ENCODE results near the gene PARVA. TPM values are rescaled to one million over a fixed set of nuclear protein-coding genes. Genes with fewer than 3 reads are reported as not detected.

The PARVA gene
- total RNA-seq, 1 experiment from 2014 or later, result 46.4 TPM

DNA sequence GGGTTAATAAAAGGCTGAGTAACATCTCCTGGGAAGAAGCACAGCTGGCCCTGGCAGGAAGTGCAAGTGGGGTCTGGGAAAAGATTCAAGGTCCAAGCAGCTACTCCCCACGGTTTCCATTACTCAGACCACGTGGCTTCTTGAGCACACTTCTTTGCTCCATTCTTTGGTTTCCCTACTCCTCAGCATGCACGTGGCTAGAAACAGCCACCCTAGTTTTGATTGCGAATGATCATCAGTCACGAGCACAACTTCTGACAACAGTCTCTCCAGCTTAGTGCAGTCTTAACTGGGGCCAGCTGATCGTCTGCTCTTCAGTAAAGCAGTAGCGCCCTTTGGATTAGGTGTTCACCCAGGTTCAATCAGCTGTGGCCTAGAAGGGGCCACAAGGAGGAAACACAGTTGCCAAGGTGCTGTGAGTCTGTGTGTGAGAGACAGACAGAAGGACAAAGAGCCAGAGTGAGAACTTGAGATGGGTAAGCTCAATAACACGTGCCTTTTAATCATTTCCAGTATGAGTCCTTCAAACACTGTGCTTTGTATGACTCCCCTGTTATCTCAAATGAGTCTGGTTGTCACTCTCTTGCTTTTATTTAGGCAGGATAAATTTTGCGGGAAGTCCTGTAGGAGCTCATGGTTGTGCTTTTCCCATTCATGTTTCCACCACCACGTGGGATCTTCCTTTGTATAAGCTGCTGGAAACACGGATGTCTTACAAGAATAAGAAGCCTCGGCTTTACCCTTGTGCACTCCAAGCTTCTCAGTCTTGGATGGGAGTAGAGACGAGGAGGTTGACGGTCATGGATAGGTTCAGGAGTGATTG, 901 bp upstream of the PARVA start:
- DNase-seq (ENCODE audit: low read depth), result peak; percentile 58

- DNase-seq (ENCODE audit: low read depth), result peak; percentile 91
Observed at GRCh38 chr11:12377824-12378593, 638 bp downstream of the PARVA start.

DNA sequence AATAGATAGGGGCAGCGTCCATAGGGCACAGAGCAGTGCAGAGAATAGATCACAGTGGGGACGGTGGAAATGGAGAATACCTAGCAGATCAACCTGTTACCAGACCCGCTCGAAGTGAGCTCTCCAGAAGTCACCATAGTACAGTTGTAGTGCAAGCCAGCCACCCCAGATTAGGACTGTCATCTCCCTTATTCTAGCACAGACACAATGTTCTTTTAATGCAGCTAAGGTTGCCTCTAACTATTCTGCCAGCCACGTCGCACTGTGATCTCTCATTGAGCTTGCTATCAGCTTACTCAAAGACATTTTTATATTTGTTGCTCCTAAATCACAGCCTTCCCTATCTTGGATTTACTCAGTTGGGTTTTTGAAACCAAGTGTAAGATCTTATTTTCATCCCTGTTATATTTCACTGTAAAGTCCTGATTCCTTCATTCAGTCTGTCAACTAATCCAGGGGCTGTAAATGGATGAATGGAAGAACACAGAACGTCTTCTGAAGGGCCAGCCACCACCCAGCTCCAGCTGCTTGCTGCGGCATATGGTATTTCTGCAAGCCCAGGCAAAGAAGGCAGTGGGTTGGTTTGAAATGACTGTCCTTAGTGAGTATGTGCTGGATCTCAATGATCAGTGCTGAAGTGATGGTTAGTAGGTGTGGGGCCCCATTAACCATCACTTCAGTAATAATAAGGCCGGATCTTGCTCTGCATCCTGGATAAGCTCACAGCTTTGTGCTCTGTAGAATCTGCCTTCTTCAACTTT, 3.4 kb downstream of the PARVA start:
- DNase-seq (ENCODE audit: low read depth), result no peak

- no peak for DNase-seq (ENCODE audit: low read depth)
Observed at GRCh38 chr11:12381875-12382274, 4.5 kb downstream of the PARVA start.

GRCh38 chr11:12382451-12382850, 5.1 kb downstream of the PARVA start:
- DNase-seq (ENCODE audit: low read depth), result no peak

DNA sequence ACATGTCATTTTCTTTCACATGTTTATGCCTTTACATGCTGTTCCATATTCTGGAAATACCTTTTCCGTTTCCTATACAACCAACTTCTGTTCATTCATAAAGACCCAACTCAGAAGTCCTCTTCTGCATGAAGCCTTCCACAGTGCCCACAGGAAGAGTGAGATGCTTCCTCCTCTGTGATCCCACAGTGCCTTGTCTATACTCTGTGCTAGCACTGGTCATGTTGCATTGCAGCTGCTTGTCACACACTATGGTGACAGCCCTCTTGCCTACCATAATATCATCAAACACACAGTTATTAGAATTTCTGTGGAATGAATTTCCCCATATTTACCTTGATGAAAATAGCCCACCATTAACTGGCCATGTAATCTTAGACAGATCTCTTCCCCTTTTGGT, 8.9 kb downstream of the PARVA start:
- no peak for DNase-seq (ENCODE audit: low read depth)

GRCh38 chr11:12386745-12387144, 9.4 kb downstream of the PARVA start:
- DNase-seq (ENCODE audit: low read depth), result no peak

DNA sequence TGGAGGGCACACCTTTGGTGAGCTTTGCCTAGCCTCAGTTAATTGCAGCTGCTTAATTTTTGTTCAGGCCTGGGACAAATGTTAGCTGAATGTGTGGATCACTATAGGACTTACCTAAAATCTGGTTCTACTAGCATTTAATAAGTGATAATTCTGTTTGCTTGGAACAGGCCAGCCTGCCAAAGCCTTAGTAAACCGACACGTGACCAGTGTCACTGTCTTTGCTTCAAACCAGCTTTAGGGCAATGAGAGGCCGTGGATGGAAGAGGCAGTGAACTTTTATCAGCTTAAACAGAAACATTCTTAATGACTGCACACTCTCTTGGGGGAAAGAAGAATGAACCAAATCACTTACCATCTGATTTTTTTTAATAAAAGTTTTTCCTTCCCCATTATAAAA, 10.8 kb downstream of the PARVA start:
- DNase-seq (ENCODE audit: low read depth), result no peak

DNA sequence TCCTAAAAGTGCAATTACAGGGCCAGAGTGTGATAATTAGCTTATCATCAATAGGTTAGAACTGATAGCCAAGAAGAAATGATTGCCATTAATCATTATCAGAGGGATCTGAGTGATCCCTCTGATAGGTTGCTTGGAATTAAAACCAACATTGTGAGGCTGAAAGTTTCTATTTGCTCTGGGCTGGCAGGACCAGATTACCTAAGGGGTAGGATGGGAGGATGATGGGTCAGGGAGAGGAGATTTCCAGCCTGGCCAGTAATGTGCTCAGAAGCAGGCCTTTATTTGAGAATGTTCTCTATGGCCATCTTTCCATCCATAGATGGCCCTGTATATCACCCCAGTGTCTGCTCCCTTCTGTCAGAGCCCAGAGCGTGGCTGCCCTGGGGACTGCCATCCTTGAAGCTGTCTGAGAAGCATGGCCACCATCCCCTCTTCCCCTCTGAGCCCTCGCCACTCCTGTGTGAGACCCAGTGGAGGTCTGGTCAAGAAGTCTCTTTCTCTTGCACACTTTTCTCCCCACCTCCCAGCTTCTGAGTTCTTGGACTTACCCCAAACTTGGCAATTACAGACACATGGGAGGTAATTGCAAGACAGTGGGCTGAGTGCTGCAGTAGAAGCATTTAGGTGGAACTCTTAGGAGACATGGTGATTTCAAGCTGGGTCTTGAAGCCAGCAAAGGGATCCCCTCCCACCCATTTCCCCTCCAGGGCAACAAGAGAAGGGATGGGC, 11.7 kb downstream of the PARVA start:
- DNase-seq (ENCODE audit: low read depth), result no peak

DNA sequence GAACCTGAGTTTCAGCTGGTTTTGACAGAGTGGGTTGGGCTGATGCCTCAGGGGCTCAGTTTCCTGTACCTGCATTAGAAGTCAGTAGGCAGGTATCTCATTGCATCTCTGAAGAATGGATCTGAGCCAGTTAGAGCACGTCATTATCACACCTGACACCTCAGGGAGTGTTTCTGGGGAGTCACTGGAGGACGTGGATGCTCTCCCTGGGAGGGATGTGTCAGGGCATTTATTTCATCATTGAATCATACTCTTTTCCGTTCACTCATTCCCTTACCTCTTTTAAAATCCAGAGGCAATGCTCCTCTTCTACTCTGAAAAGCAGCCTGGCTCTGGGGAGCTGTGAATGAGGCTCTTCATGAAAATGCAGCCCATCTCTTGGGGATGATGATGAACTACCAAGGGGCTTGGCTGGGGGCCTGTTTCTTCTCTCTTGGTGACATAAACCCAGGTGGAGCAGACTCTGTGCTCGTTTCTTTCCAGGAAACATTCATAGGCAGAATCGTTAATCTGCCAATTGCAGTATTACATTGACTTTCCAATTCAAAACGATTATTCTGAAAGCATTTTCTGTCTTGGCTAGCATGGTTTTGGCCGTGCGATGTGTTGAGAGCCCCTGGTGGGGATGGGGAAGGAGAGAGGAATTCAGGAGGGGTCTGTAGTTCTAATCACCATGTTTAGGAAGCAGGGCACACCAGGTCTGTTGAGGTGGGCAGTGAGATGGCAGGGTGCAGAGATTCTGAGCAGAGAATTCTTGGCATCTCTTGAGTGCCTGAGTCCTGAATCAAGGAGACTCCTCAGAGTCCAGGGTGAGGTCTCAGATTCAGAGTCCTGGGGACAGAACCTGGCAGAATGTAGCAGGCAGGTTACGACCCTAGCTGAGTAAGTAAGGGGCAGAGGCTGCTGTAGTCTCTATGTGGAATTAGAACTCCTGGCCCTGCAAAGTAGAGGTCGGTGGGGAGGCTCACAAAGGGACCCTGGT, 12.6 kb downstream of the PARVA start:
- no peak for DNase-seq (ENCODE audit: low read depth)

- no peak for DNase-seq (ENCODE audit: low read depth)
Observed at GRCh38 chr11:12390687-12391110, 13.3 kb downstream of the PARVA start.

DNA sequence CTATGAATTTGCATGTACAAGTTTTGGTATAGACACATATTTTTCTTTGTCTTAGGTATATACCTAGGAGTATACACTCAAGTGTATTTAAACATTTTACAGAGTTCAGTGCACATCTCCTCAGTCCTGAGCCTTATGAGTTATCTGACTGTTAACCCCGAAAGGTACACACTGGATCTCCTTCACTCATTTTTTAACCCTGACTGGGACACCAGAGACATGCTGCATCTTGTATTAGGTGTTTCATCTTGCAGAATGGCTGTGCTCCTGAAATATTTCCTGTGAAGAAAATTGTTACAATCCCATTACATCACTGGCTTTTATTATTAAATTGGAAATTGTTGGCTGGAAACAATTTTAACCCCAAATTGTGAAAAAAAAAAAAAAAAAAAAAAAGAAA, 15.3 kb downstream of the PARVA start:
- no peak for DNase-seq (ENCODE audit: low read depth)

DNA sequence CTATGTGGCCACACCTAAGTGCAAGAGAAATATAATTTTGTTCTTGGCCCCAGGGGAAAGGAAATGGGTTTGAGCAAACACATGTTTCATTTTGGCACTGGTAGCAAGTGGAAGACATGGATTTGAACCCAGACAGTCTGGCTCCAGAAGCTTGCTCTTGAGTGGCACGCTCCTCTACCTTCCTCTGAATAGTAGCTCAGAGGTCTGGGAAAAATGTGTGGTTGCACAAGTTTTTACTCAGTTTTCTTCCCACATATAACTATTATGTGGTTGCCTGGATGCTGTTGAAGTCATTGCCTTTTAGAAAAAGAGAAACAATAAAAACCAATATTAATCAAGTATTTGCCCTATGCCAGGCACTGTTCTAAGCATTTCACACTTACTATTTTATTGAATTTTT, 16.3 kb downstream of the PARVA start:
- DNase-seq (ENCODE audit: low read depth), result no peak

DNA sequence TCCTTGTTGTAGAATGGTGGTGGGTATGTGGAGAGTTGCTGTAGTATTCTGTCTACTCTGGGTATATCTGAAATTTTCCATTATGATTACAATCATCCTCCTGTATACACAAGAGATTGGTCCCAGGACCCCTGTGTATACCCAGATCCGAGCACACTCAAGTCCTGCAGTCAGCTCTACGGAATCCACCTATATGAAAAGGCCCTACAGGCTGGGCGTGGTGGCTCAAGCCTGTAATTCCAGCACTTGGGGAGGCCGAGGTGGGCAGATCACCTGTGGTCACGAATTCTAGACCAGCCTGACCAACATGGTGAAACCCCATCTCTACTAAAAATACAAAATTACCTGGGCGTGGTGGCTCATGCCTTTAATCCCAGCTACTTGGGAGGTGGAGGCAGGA, 17.2 kb downstream of the PARVA start:
- no peak for DNase-seq (ENCODE audit: low read depth)

DNA sequence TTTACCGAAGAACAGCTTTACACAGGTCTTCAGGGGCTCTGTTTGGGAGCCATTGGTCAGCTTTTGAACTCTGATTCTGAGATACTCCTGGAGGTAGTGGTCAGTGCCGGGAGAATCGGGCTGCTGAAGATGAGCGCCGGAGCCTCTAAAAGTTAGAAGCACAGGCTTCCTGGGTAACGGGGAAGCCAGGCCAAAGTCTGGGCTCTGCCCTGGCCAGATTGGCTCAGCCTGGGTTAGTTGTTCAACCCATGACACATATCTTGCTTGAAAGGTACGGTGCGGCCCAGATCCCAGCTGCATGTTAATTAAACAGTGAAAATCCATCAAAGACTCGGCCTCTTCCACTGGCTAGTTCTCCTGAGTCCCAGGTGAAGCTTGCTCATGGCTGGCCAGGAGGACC, 18.0 kb downstream of the PARVA start:
- DNase-seq (ENCODE audit: low read depth), result no peak

- DNase-seq (ENCODE audit: low read depth), result peak; percentile 96
Observed at GRCh38 chr11:12397931-12398334, 20.6 kb downstream of the PARVA start.

DNA sequence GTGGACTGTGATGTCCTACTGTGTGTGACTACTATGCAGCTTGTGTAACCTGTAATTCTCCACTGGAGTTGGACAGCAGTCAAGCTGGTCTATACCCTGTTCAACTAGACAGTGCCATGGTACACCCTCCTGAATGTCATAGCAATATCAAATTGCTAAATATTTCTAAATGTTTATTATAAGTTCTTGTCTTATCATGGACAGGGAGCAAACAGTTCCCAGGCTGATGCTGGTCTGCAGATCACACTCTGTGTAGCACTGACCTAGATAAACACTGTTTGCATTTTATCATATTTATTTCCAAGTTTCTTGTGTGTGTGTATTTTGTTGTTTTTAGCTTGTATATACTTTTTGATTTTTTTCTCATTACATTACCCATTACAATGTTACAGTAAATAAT, 22.0 kb downstream of the PARVA start:
- DNase-seq (ENCODE audit: low read depth), result no peak

DNA sequence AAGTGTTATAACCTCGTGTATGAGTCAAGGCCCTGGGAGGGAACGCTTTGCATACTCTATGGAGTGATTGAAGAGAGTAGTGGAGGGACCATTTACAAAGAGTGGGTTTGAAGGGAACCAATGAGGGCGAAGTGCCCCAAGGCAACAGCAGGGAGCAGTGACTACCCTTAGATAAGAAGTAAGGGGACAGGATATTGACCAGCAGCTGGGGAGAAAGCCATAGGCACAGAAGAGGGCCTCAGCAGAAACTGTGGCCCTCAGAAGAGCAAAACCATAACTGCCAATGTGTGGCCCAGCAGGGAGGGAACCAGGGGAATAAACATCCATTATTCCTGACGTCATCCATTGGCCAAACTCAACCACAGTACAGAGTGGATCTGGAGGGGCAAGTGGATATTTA, 24.7 kb downstream of the PARVA start:
- no peak for DNase-seq (ENCODE audit: low read depth)

- DNase-seq (ENCODE audit: low read depth), result no peak
Observed at GRCh38 chr11:12402691-12403120, 25.3 kb downstream of the PARVA start.

All from M059J (cell line).